ENCODE data around the gene SH3BGR. TPM values are rescaled to one million over a fixed set of nuclear protein-coding genes. Genes with fewer than 3 reads are reported as not detected.

Gene SH3BGR
- total RNA-seq, 6 donors from 2014 or later, result 3.9 to 25.1 (median 4.4) TPM; not detected in 2

DNA sequence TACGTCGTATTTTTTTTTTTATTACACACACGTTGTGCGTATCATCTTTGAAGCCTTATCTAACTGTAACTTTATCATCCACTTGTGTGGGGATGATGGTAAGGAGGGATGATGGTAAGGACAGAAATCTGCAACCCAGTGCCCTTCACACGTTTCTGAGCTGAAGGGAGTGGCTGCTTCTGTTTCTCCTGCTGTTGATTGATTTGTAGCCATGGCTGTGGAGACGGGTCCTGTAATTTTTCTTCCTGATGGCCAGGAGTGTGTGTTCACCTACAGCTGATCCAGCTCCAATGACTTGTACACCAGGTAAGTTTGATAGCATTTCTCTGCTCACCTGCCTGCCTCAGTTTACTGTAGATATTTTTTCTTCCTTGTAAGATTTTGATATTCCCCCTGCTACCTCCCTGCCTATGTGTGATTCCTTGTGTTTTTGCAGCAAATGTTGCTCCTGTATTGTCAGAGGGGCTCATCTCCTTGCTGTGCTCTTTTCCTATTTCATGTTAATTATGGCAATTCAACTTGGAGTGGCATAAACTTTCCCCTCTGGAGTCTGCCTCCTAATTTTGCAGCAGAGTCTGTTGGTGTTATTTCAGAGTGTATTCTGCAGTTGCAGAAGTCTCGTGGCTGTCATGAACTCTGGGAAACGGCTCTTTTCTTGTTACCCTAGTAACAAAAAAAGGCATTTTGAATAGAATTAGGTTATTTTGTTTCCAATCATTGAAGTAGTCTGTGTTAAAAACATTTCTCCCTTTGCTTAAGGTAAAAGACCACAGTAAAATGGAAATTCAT, 64.1 kb downstream of the SH3BGR start:
- no peak for ATAC-seq (ENCODE audit: low FRiP score in 2 of 2)
- H3K9me3 ChIP-seq, result no peaks in the 10 kb centered on the region
- TF ChIP-seq, protein P1, sequence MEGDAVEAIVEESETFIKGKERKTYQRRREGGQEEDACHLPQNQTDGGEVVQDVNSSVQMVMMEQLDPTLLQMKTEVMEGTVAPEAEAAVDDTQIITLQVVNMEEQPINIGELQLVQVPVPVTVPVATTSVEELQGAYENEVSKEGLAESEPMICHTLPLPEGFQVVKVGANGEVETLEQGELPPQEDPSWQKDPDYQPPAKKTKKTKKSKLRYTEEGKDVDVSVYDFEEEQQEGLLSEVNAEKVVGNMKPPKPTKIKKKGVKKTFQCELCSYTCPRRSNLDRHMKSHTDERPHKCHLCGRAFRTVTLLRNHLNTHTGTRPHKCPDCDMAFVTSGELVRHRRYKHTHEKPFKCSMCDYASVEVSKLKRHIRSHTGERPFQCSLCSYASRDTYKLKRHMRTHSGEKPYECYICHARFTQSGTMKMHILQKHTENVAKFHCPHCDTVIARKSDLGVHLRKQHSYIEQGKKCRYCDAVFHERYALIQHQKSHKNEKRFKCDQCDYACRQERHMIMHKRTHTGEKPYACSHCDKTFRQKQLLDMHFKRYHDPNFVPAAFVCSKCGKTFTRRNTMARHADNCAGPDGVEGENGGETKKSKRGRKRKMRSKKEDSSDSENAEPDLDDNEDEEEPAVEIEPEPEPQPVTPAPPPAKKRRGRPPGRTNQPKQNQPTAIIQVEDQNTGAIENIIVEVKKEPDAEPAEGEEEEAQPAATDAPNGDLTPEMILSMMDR (IDR thresholded peaks at IDR 0.05), result no peak
- no peak for TF ChIP-seq POLR2A (IDR thresholded peaks at IDR 0.05)
- TF ChIP-seq EP300 (IDR thresholded peaks at IDR 0.05), result no peak
- no peak for TF ChIP-seq POLR2AphosphoS5 (IDR thresholded peaks at IDR 0.05)
- 74 to 75% methylated on average over 8 of the region's 8 CpGs for WGBS, 2 donors
- no peak overlapping the region for H3K4me3 ChIP-seq
- no peaks in the 10 kb centered on the region for H3K27me3 ChIP-seq
- H3K4me1 ChIP-seq, result peaks cover 0 to 8% (median 0%) of the 10 kb centered on the region in 4 donors
- no peaks in the 10 kb centered on the region for H3K36me3 ChIP-seq
- no peak for DNase-seq
- H3K27ac ChIP-seq, result no peak overlapping the region

DNA sequence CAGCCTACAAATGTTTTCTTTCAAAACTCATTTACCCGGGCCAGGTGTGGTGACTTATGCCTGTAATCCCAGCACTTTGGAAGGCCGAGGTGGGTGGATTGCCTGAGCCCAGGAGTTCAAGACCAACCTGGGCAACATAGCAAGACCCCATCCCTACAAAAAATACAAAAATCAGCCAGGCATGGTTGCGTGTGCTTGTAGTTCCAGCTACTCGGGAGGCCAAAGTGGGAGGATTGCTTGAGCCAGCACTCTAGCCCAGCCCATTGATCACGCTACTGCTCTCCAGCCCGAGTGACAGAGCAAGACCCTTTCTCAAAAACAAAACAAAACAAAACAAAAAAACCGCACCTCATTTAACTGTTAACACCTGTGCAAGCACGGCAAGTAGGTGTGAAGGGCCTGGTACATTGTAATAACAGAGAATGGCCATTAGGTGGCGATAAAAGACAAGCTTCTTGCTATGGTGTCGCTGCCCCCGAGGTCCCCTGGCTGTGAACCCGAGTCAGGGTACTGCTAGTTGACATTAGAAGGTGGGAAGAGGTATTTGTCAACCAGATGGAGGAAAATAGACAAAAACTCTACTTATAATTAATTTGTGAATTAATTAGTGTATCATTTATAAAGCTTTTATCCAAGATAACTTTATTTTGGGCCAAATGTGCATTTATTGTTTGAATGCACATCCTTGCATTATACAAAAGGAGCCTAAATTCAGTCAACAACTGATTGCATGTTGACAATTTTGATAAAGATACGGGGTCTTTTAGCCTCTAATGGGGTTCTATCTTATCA, 66.5 kb downstream of the SH3BGR start:
- no peak for TF ChIP-seq POLR2A (IDR thresholded peaks at IDR 0.05)
- TF ChIP-seq, protein P1 (IDR thresholded peaks at IDR 0.05), result peak; percentile 62 to 86 (median 77)
- H3K4me1 ChIP-seq, result peaks cover 0 to 8% (median under 1%) of the 10 kb centered on the region in 4 donors
- peak in 1 of 2 donors; percentile 31 for DNase-seq
- ATAC-seq (ENCODE audit: low FRiP score in 2 of 2), result peak in 1 of 2 donors; percentile 86
- no peak overlapping the region for H3K4me3 ChIP-seq
- 16 to 27% methylated on average over 11 to 13 of the region's 13 CpGs for WGBS, 2 donors
- H3K27me3 ChIP-seq, result no peaks in the 10 kb centered on the region
- no peaks in the 10 kb centered on the region for H3K9me3 ChIP-seq
- H3K36me3 ChIP-seq, result no peaks in the 10 kb centered on the region
- no peak overlapping the region for H3K27ac ChIP-seq

DNA sequence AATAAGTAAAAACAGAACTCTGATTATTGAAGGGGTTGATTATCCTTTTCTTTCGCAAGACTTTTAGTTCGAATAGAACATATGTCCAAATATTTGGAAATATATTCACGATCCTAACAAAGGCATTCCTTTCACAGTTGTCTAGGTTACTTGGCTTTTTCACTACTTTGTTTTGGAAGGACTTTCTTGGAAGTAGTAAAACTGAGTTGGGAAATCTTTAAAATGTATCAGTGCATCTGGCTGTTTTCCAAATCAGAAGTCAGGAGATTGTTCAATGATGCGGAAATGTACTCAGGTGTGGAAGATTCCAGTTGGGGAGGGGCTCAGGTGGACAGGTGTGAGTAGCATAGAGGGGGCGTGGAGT, 67.1 kb downstream of the SH3BGR start:
- 52 to 53% methylated on average over 5 of the region's 5 CpGs for WGBS, 2 donors
- H3K9me3 ChIP-seq, result no peaks in the 10 kb centered on the region
- ATAC-seq (ENCODE audit: low FRiP score in 2 of 2), result no peak
- DNase-seq, result no peak
- TF ChIP-seq, protein P1 (IDR thresholded peaks at IDR 0.05), result no peak
- TF ChIP-seq POLR2AphosphoS5 (IDR thresholded peaks at IDR 0.05) (no peak), EP300 (IDR thresholded peaks at IDR 0.05) (no peak), POLR2A (IDR thresholded peaks at IDR 0.05) (no peak)
- no peak overlapping the region for H3K4me3 ChIP-seq
- peaks cover 0 to 8% (median 4%) of the 10 kb centered on the region in 4 donors for H3K4me1 ChIP-seq
- H3K27me3 ChIP-seq, result no peaks in the 10 kb centered on the region
- H3K27ac ChIP-seq, result no peak overlapping the region
- no peaks in the 10 kb centered on the region for H3K36me3 ChIP-seq

DNA sequence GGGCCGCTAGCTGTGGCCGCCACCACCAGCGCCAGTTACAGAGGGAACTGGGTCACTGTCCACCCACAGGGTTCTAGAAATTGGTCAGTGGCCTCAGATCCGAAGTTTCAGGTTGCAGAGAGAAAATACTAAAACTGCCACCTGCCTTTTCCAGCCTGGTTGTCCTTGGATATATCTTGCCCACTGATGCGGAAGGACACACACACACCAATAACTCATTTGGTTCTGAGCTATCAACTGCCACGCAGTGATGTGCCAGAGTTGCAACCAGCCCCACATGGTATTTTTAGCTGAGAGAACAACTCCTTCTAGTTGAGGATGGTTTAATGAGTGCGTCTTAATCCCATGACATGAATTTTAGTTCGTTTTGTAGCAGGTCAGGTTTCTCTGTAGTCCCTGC, 68.1 kb downstream of the SH3BGR start:
- 78 to 89% methylated on average over 8 of the region's 8 CpGs for WGBS, 2 donors

More for the DNA sequence above, 68.1 kb downstream of the SH3BGR start:
- H3K27me3 ChIP-seq, result no peaks in the 10 kb centered on the region
- H3K36me3 ChIP-seq, result no peaks in the 10 kb centered on the region
- no peak overlapping the region for H3K4me3 ChIP-seq
- TF ChIP-seq, protein P1 (IDR thresholded peaks at IDR 0.05), result no peak
- TF ChIP-seq EP300 (IDR thresholded peaks at IDR 0.05), result no peak
- TF ChIP-seq POLR2A (IDR thresholded peaks at IDR 0.05), result no peak
- TF ChIP-seq POLR2AphosphoS5 (IDR thresholded peaks at IDR 0.05), result no peak
- H3K27ac ChIP-seq, result no peak overlapping the region
- H3K9me3 ChIP-seq, result no peaks in the 10 kb centered on the region
- no peak for DNase-seq
- H3K4me1 ChIP-seq, result peaks cover 0 to 13% (median 4%) of the 10 kb centered on the region in 4 donors
- ATAC-seq (ENCODE audit: low FRiP score in 2 of 2), result no peak

All from upper lobe of left lung (tissue), 6 donors.